Fibroblast of peridontal ligament (primary cell): ENCODE measurements around the gene GNG8.
"Not testable (repeated sequence)": the region's sequence is repeated elsewhere in the genome, so short reads cannot be mapped to it uniquely, and the experiment has no call there.

Experiments used
- DNase-seq: peaks from one replicate; pipeline ENCODE4 v3.0.0-alpha.2; 2010; ENCODE audit errors: extremely low read depth

Gene GNG8

GRCh38 chr19:46646402-46646801 is 10.4 kb upstream of the GNG8 start:
- DNase-seq: no peak

GRCh38 chr19:46644720-46645119 is 8.7 kb upstream of the GNG8 start:
- no peak for DNase-seq

- no peak for DNase-seq
Observed at GRCh38 chr19:46640656-46641055, 4.7 kb upstream of the GNG8 start.

- peak; percentile 58 for DNase-seq
Observed at GRCh38 chr19:46639358-46640182, 3.6 kb upstream of the GNG8 start.

GRCh38 chr19:46637224-46637623 is 1.2 kb upstream of the GNG8 start:
- DNase-seq: no peak

GRCh38 chr19:46634656-46635218 is 1.3 kb downstream of the GNG8 start:
- DNase-seq: no peak

- peak; percentile 62 for DNase-seq
Observed at GRCh38 chr19:46634045-46634655, 1.9 kb downstream of the GNG8 start.

- DNase-seq: no peak
Observed at GRCh38 chr19:46633130-46633529, 2.9 kb downstream of the GNG8 start.

GRCh38 chr19:46631481-46631880 is 4.5 kb downstream of the GNG8 start:
- no peak for DNase-seq

- no peak for DNase-seq
Observed at GRCh38 chr19:46630586-46631205, 5.3 kb downstream of the GNG8 start.

- DNase-seq: no peak
Observed at GRCh38 chr19:46629546-46630025, 6.4 kb downstream of the GNG8 start.

- not testable (repeated sequence) for DNase-seq
Observed at GRCh38 chr19:46628970-46629369, 7.0 kb downstream of the GNG8 start.

- DNase-seq: no peak
Observed at GRCh38 chr19:46626446-46626845, 9.6 kb downstream of the GNG8 start.

- no peak for DNase-seq
Observed at GRCh38 chr19:46625731-46626130, 10.3 kb downstream of the GNG8 start.

GRCh38 chr19:46624958-46625661 is 10.9 kb downstream of the GNG8 start, which contains the start of gene PTGIR:
PTGIR (minus strand) TSS chr19:46625089; CDS start chr19:46624225, 864 bp downstream.
- peak; percentile 72 for DNase-seq

- no peak for DNase-seq
Observed at GRCh38 chr19:46623915-46624502, 12.0 kb downstream of the GNG8 start.

- DNase-seq: no peak
Observed at GRCh38 chr19:46622118-46622446, 13.9 kb downstream of the GNG8 start.

GRCh38 chr19:46621191-46622117 is 14.5 kb downstream of the GNG8 start:
- DNase-seq: no peak

GRCh38 chr19:46620716-46621115 is 15.3 kb downstream of the GNG8 start:
- DNase-seq: peak; percentile 74

GRCh38 chr19:46620267-46620666 is 15.7 kb downstream of the GNG8 start:
- no peak for DNase-seq
